GM12875 (cell line): ENCODE results near the gene MCTP1.

Source experiments
- H3K4me3 ChIP-seq: one replicate; pipeline ENCODE4 v1.5.1; 2011; ENCODE audit warnings: low read depth, low read length, control low read depth
- CTCF ChIP-seq: IDR thresholded peaks from 2 replicates; pipeline ENCODE4 v1.5.1; 2011; ENCODE audit warnings: low read depth, mild to moderate bottlenecking, control low read depth, inconsistent platforms, low read length, moderate library complexity, borderline replicate concordance; ENCODE audit not compliant: insufficient read depth

The MCTP1 gene

GRCh38 chr5:94674490-94675382 is 610.2 kb downstream of the MCTP1 start:
- no peak for TF ChIP-seq CTCF
- no peak overlapping the region for H3K4me3 ChIP-seq

- no peak for TF ChIP-seq CTCF
- no peak overlapping the region for H3K4me3 ChIP-seq
Observed at GRCh38 chr5:94672746-94673145, 612.1 kb downstream of the MCTP1 start.

- no peak for TF ChIP-seq CTCF
Observed at GRCh38 chr5:94670726-94671125, 614.2 kb downstream of the MCTP1 start.

GRCh38 chr5:94667937-94668336 is 617.0 kb downstream of the MCTP1 start:
- H3K4me3 ChIP-seq, result no peak overlapping the region
- no peak for TF ChIP-seq CTCF

More at GRCh38 chr5:94670726-94671125, 614.2 kb downstream of the MCTP1 start:
- H3K4me3 ChIP-seq, result no peak overlapping the region

- TF ChIP-seq CTCF, result no peak
- H3K4me3 ChIP-seq, result no peak overlapping the region
Observed at GRCh38 chr5:94661086-94661485, 623.8 kb downstream of the MCTP1 start.

- no peak overlapping the region for H3K4me3 ChIP-seq
- no peak for TF ChIP-seq CTCF
Observed at GRCh38 chr5:94660506-94660905, 624.4 kb downstream of the MCTP1 start.

GRCh38 chr5:94658272-94658671 is 626.6 kb downstream of the MCTP1 start:
- H3K4me3 ChIP-seq, result no peak overlapping the region
- no peak for TF ChIP-seq CTCF
